ENCODE measurements around the gene PPP3R1. TPM values are rescaled to one million over a fixed set of nuclear protein-coding genes. Genes with fewer than 3 reads are reported as not detected.

Gene PPP3R1
- total RNA-seq, 1 donor from 2014 or later = 74.9 TPM

- intact Hi-C loops (cut with micrococcal nuclease) = no loop called here
Measured at GRCh38 chr2:68236103-68236734, 16.1 kb downstream of the PPP3R1 start.

- intact Hi-C loops (cut with micrococcal nuclease) = no loop called here
Measured at GRCh38 chr2:68235090-68235489, 17.2 kb downstream of the PPP3R1 start.

DNA sequence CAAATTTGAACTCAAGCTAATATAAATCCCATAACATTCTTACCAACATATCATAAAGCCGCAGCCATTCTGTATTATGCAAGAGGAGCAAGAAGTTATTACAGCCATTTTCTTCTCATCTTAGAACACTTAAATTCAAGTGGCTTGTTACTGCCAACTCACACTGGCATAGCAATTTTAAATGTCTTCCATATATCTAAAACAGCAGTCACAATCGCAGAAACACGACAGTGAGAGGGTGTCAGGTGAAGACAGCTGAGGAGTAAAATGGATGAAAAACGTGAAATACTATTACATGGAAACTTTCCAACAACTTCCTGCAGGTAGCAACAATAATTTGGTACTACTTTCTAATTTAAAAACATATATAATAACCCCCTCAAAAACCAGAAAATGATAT lies 17.9 kb downstream of the PPP3R1 start:
- intact Hi-C loops (cut with micrococcal nuclease) = no loop called here

GRCh38 chr2:68231061-68231372 lies 21.3 kb downstream of the PPP3R1 start:
- intact Hi-C loops (cut with micrococcal nuclease) = no loop called here

- intact Hi-C loops (cut with micrococcal nuclease) = no loop called here
Measured at GRCh38 chr2:68230241-68231060, 21.9 kb downstream of the PPP3R1 start.

DNA sequence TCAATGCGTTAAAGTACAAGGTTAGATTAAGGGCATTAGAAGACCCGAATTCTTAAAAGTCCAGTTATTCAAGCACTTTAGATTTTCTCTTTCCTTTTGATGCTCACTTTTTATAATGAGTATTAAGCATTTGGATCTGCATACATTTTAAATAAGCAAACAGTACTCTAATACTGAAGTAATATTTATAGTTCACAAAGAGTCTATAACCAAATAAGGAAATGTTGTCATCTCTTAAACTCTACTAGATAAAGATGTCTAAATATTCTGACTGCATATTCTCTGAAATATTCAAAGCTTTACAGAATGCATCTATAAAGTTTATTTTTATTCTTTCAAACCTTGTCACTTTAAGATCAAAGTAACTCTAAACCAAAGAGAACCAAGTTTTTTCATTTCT lies 25.5 kb downstream of the PPP3R1 start:
- intact Hi-C loops (cut with micrococcal nuclease) = no loop called here

GRCh38 chr2:68225119-68225632 lies 27.2 kb downstream of the PPP3R1 start:
- intact Hi-C loops (cut with micrococcal nuclease) = no loop called here

DNA sequence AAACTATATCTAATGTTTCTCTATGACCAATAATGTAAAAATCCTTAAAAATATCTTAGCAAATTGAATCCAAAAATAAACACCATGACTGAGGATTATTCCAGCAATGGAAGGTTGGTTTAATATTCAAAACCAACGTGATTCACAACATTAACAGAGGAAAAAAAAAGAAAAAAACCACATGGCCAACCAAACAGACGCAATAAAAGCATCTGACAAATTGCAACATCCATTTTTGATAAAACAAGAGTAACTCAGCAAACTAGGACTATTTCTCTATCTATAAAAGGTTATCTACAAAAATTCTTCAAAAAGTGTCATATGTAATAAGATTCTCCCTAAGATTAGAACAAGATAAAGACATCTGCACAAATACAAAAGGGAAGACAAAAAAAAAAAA lies 28.9 kb downstream of the PPP3R1 start:
- intact Hi-C loops (cut with micrococcal nuclease) = no loop called here

DNA sequence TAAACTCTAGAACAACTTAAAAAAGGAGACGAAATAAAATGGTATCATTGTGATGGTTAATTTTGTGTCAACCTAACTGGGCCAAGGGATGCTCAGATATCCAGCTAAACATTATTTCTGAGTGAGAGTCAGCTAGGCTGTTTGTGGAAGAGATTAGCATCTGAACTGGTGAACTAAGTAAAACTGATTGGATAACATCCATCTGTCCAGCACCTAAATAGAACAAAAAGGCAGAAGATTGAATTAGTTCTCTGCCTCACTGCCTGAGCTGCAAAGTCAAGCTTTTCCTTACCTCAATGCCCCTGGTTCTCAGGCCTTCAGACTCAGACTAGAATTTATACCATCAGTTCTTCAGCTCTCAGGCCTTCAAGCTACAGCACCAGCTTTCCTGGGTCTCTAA lies 30.0 kb downstream of the PPP3R1 start:
- intact Hi-C loops (cut with micrococcal nuclease) = no loop called here

DNA sequence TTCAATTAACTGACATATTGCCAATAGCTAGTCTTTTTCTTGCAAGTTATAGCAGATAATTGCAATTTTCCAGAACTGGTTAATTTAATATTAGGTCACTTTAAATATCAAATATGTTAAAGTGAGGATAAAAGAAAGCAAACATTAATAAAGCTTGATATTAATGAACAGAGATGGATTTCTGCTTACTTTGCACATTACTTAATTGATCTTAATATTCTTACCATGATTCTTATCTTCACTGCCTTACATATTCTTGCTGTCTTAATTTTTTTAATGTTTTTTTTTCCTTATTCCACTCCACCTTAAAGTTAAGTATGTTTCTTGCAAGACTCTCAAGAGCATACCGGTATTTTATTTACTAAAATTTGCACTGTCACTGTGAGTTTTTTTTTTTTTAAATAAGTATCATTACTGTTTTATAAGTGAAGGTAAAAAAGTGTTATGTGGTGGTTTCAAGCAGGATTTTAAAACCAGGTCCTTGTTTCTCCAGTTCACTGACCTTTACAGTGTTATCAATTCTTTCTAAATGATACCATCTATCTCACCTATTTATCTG lies 33.9 kb downstream of the PPP3R1 start:
- intact Hi-C loops (cut with micrococcal nuclease) = no loop called here

DNA sequence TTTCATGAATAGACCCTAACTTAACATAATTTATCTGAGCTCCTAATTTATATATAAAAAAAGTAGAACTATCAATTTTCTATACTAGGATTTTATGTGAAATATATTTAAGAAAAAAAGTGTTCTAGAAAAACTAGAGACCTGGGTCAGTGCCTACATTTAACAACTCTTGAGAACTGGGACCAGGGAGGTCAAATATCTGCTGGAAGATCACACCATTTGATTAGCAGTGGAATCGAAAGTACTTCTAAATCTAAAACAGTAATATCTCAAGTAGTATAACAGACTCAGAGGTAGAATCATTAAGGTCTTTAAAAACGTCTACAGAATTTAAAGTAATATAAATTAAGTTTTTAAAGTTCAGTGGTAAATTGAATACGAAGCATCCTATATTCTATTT lies 34.6 kb downstream of the PPP3R1 start:
- intact Hi-C loops (cut with micrococcal nuclease) = no loop called here

- intact Hi-C loops (cut with micrococcal nuclease) = no loop called here
Measured at GRCh38 chr2:68216454-68217310, 35.6 kb downstream of the PPP3R1 start.

DNA sequence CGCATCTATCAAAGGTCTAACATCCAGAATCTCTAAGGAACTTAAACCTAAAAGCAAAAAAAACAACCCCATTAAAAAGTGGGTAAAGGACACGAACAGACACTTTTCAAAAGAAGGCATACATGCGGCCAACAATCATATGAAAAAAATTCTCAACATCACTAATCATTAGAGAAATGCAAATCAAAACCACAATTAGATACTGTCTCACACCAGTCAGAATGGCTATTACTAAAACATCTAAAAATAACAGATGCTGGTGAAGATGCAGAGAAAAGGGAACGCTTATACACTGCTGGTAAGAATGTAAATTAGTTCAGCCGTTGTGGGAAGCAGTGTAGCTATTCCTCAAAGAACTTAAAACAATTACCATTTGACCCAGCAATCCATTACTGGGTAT lies 38.0 kb downstream of the PPP3R1 start:
- intact Hi-C loops (cut with micrococcal nuclease) = no loop called here

DNA sequence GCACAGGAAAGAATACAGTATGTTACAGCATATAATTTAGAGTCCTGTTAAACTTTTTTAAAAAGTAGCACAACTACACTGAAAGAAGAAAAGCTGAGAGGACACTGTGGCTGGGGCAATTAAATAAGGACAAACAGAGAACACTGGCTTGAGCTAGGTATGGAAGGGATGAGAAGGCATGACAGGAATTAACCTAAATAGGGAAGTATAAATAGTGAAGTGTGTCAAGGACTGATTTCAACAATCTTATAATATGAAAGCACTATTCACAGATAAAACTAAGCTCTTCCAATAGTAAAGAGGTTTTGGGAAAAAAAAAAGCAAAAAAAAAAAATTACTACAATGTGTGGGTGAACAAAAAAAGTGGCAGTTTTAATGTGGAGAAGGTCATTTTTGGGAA lies 45.5 kb downstream of the PPP3R1 start:
- intact Hi-C loops (cut with micrococcal nuclease) = no loop called here

- intact Hi-C loops (cut with micrococcal nuclease) = loop anchor here (1.0 to 5.0 kb wide), 2 partner anchors 46 to 48 kb away; partner anchors contain the start of gene PNO1
Measured at GRCh38 chr2:68203587-68203986, 48.7 kb downstream of the PPP3R1 start.

GRCh38 chr2:68200157-68200787 lies 52.1 kb downstream of the PPP3R1 start:
- intact Hi-C loops (cut with micrococcal nuclease) = loop anchor here (5.0 kb wide), 1 partner anchor 43 kb away; the partner anchor contains the start of gene PNO1

DNA sequence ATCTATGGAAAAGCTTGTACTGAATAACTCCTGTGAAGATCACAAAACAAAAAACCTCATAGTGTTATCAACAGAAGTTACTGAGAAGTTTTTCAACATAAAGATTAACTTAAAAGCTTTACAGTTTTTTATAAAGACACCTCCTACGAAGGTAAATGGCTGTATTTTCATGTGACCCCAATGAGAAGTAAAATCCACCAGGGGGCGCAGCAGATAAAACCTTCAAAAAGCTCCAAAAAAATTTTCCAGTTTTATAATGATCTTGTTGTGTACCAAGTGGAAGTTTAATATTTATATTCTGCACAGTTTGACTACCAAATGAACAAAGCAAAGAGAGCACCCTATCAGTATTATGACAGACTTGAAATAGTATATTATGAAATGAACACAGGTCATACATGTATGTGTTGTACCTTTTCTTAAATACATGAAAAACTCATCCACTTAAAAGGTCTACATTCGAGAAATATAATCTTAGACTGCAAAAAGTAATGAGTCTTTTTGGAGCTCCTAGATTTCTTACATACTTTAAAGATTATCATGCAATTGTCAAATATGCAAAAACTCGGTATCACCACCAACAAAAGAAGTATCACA lies 56.1 kb downstream of the PPP3R1 start:
- intact Hi-C loops (cut with micrococcal nuclease) = loop anchor here (1.0 kb wide), 1 partner anchor 86 kb away; no protein-coding TSS in a partner anchor

DNA sequence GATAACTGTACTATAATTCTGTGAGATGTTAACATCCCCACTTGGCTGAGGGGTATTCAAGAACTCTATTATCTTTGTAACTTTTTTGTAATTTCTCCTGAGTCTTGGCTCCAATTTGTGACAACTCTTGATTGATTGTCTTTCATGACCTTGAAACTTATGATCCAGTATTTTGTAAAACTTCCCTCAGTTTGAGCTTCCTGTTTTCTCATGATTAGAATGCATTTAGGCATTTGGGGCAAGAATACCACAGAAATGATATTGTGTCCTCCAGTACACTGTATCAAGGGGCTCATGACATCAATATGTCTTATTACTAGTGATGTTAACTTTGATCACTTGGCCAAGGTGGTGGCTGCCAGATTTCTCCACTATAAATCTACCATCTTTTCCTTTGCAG lies 57.2 kb downstream of the PPP3R1 start:
- intact Hi-C loops (cut with micrococcal nuclease) = no loop called here

DNA sequence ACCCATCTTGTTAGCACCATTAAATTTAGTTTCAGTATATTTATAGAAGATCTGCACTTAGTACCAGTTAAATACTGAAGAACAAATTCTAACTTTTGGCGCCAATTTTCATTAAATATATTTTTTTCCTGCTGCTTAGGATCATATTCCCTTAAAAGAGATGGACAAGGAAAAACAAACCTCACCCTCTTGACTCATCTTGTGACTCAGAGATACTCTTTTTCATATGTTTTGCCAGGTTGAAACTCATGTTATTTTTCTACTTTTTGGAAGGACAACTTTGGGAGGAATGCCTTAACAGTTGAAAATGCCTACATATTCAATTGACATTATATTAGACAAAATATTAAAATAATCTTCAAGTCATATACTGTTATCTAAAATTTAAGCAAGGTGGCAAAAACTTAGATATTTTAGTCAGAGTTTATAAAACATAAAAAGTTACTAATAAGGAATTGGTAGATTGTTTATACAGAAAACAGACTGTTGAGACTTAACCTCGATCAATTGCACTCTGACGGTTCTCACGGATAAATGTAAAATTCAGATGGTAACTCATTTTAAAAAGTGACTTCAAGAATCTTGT lies 58.5 kb downstream of the PPP3R1 start:
- intact Hi-C loops (cut with micrococcal nuclease) = no loop called here

- intact Hi-C loops (cut with micrococcal nuclease) = no loop called here
Measured at GRCh38 chr2:68193144-68193543, 59.2 kb downstream of the PPP3R1 start.

All from T-helper 2 cell treated with Interferon-gamma antibody and Interleukin-4, amounts not matched to agents 100 ng/mL and 5 ng/mL, for 36 hours (primary cell).